ENCODE data around the gene EFL1. TPM values are rescaled to one million over a fixed set of nuclear protein-coding genes. Genes with fewer than 3 reads are reported as not detected.

EFL1 gene
- total and polyA plus RNA-seq, 2 donors from 2014 or later: 9.2 to 16.6 TPM

- Histone ChIP-seq H3K27ac (ENCODE audit: low read depth in 2 of 2, low read length in 2 of 2) (no peak overlapping the region), H3K36me3 (ENCODE audit: control insufficient read depth in 2 of 3, insufficient read depth in 3 of 3, low read length in 3 of 3) (peaks cover 0 to 7% (median 0%) of the 10 kb centered on the region in 3 donors), H3K4me3 (ENCODE audit: low read length in 3 of 3) (no peak overlapping the region), H3K4me1 (ENCODE audit: control insufficient read depth in 2 of 3, insufficient read depth in 2 of 3, low read depth in 1 of 3, low read length in 3 of 3) (peaks cover 0 to 5% (median 0%) of the 10 kb centered on the region in 3 donors), H3K27me3 (ENCODE audit: control insufficient read depth, insufficient read depth, low read length) (no peaks in the 10 kb centered on the region), H3K9me3 (ENCODE audit: control insufficient read depth in 2 of 3, insufficient read depth in 1 of 3, low read length in 3 of 3) (no peaks in the 10 kb centered on the region), H3K9ac (ENCODE audit: low read length in 3 of 3) (no peak overlapping the region)
- intact Hi-C loops (cut with DNase I): no loop called here
- FAIRE-seq: no peak
- DNase-seq: no peak
- TF ChIP-seq CTCF (IDR thresholded peaks at IDR 0.05; ENCODE audit: borderline replicate concordance, extremely low read depth, insufficient read depth): no peak
These were observed 129.8 kb downstream of the EFL1 start for GRCh38 chr15:82132742-82133141.

DNA sequence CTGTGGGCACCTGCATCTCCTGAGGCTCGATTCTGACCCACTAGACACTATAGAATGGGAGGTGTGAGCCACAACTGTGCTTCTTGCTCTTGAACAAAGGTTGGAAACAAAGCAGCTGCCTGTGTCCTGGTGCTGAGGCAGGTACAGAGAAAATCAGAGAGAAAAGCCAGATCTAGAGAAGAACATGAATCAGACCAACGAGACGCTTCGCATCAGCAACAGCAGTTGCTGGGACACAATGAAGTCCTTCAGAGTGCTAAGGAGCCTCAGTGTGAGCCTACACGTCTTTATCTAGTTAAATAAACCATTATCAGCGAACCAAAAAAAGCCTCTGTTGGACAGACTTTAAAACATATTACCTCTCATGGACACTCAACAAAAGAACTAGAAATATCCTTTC is 130.4 kb downstream of the EFL1 start:
- Histone ChIP-seq H3K27me3 (ENCODE audit: control insufficient read depth, insufficient read depth, low read length) (no peaks in the 10 kb centered on the region), H3K9me3 (ENCODE audit: control insufficient read depth in 2 of 3, insufficient read depth in 1 of 3, low read length in 3 of 3) (no peaks in the 10 kb centered on the region), H3K4me3 (ENCODE audit: low read length in 3 of 3) (no peak overlapping the region), H3K4me1 (ENCODE audit: control insufficient read depth in 2 of 3, insufficient read depth in 2 of 3, low read depth in 1 of 3, low read length in 3 of 3) (peaks cover 0 to 5% (median 0%) of the 10 kb centered on the region in 3 donors), H3K9ac (ENCODE audit: low read length in 3 of 3) (no peak overlapping the region), H3K36me3 (ENCODE audit: control insufficient read depth in 2 of 3, insufficient read depth in 3 of 3, low read length in 3 of 3) (peaks cover 0 to 5% (median 0%) of the 10 kb centered on the region in 3 donors), H3K27ac (ENCODE audit: low read depth in 2 of 2, low read length in 2 of 2) (no peak overlapping the region)
- intact Hi-C loops (cut with DNase I): no loop called here
- no peak for DNase-seq
- no peak for TF ChIP-seq CTCF (IDR thresholded peaks at IDR 0.05; ENCODE audit: borderline replicate concordance, extremely low read depth, insufficient read depth)
- no peak for FAIRE-seq

DNA sequence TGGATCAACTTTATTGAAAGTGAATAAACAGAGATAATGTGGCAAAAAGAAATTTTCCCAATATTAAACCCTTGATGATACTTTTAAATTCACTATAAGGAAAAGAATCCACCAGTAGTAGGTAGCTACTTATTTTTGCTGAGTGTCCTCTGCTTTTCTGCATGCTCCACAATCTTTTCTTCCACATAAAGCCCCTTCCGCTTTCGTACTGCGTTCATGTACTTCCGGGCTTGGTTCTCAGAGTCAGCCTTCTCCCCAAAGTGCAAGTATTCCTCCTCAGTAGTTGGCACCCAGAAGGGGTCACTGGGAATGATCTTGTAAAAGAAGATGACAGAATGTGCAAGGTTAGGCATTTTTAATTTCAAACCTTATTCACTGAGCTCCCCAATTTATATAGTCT is 132.3 kb downstream of the EFL1 start:
- intact Hi-C loops (cut with DNase I): no loop called here
- H3K9me3 ChIP-seq (ENCODE audit: control insufficient read depth in 2 of 3, insufficient read depth in 1 of 3, low read length in 3 of 3): no peaks in the 10 kb centered on the region
- peak in 2 of 5 donors; percentile 25 to 28 for DNase-seq
- no peak for TF ChIP-seq CTCF (IDR thresholded peaks at IDR 0.05; ENCODE audit: borderline replicate concordance, extremely low read depth, insufficient read depth)
- H3K27me3 ChIP-seq (ENCODE audit: control insufficient read depth, insufficient read depth, low read length): no peaks in the 10 kb centered on the region
- no peak overlapping the region for H3K4me3 ChIP-seq (ENCODE audit: low read length in 3 of 3)
- peaks cover 0 to 5% (median 0%) of the 10 kb centered on the region in 3 donors for H3K4me1 ChIP-seq (ENCODE audit: control insufficient read depth in 2 of 3, insufficient read depth in 2 of 3, low read depth in 1 of 3, low read length in 3 of 3)
- H3K36me3 ChIP-seq (ENCODE audit: control insufficient read depth in 2 of 3, insufficient read depth in 3 of 3, low read length in 3 of 3): peaks cover 0 to 5% (median 0%) of the 10 kb centered on the region in 3 donors
- no peak overlapping the region for H3K27ac ChIP-seq (ENCODE audit: low read depth in 2 of 2, low read length in 2 of 2)
- FAIRE-seq: no peak
- H3K9ac ChIP-seq (ENCODE audit: low read length in 3 of 3): no peak overlapping the region

DNA sequence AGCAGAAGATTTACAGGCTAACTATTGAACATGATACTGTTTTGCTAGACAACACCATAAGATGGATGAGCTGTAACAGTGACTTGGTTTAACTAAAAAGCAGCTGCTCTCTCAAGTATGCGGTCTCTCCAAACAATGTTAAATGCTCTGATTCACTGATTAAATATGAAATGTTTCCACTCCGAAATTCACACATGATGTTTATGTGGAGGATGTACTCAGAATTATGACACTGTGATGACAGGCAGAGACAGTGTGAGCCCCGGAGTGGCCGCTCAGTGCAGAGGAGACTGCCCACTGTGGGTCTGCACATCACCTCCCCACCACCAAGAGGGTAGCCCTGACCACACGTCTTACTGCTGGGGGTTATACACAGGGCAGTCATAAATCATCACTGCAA is 132.8 kb downstream of the EFL1 start:
- no peak for TF ChIP-seq CTCF (IDR thresholded peaks at IDR 0.05; ENCODE audit: borderline replicate concordance, extremely low read depth, insufficient read depth)
- no peaks in the 10 kb centered on the region for H3K9me3 ChIP-seq (ENCODE audit: control insufficient read depth in 2 of 3, insufficient read depth in 1 of 3, low read length in 3 of 3)
- H3K27me3 ChIP-seq (ENCODE audit: control insufficient read depth, insufficient read depth, low read length): no peaks in the 10 kb centered on the region
- FAIRE-seq: no peak
- H3K27ac ChIP-seq (ENCODE audit: low read depth in 2 of 2, low read length in 2 of 2): no peak overlapping the region
- peak in 3 of 5 donors; percentile 44 to 77 (median 73) for DNase-seq
- H3K4me3 ChIP-seq (ENCODE audit: low read length in 3 of 3): no peak overlapping the region
- peaks cover 0 to 5% (median 0%) of the 10 kb centered on the region in 3 donors for H3K36me3 ChIP-seq (ENCODE audit: control insufficient read depth in 2 of 3, insufficient read depth in 3 of 3, low read length in 3 of 3)
- H3K4me1 ChIP-seq (ENCODE audit: control insufficient read depth in 2 of 3, insufficient read depth in 2 of 3, low read depth in 1 of 3, low read length in 3 of 3): peaks cover 0 to 5% (median 0%) of the 10 kb centered on the region in 3 donors
- no peak overlapping the region for H3K9ac ChIP-seq (ENCODE audit: low read length in 3 of 3)
- intact Hi-C loops (cut with DNase I): loop anchor here (10.0 kb wide), 1 partner anchor 65 kb away; no protein-coding TSS in a partner anchor

All from kidney (tissue), 14 donors.